Adipose tissue (tissue), 3 donors: ENCODE results near the gene TULP4. TPM values are rescaled to one million over a fixed set of nuclear protein-coding genes. Genes with fewer than 3 reads are reported as not detected.
A peak's percentile ranks its signal among the peaks of the same experiment; 100 is the strongest.
"Not testable (repeated sequence)": the region's sequence is repeated elsewhere in the genome, so short reads cannot be mapped to it uniquely, and the experiment has no call there.

Source experiments
- H3K27ac ChIP-seq: one replicate; pipeline ENCODE4 v1.5.1; 2013; ENCODE audit warnings: low read depth, low read length
- WGBS, 3 donors: extraction: QIAGEN DNeasy Blood & Tissue Kit; methylation state at CpG; one replicate each; pipeline ENCODE4 v1.1.7; 2013; 5-methylcytosine and 5-hydroxymethylcytosine counted together
- polyA plus RNA-seq, 3 donors: library from polyadenylated mRNA; stranded (reverse); fragments of 200-250 nt; gene quantifications; one replicate each; pipeline ENCODE4 v1.2.3, GENCODE V29; 2013
- donor health status: healthy with polysubstance abuse.
- donor health status: Bipolar disorder and iron deficiency.
- donor health status: healthy.

TULP4 gene
- polyA plus RNA-seq, 3 donors: 2.5 to 7.3 (median 6.6) TPM

DNA sequence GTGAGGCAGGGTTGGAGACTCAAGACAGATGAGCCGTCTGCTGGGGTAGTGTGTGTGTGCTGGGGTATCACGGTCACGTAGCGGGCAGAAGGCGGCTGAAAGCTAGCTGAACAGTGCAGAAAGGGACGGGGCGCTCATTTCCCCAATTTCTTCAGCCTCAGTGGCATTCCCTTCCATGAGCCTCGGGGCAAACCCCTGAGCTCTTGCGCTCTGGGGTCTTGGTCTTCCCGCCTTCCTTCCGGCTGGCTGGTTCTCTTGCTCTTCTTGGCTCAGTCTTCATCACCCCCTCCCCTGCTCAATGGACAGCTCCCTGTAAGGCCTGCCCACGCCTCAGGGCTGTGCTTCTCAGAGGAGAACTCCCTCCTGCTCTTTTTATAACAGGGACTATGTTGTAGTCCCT is 232.2 kb downstream of the TULP4 start:
- H3K27ac ChIP-seq: no peak overlapping the region
- 89 to 94% (median 92%) methylated on average over 12 of the region's 12 CpGs for WGBS, 3 donors

DNA sequence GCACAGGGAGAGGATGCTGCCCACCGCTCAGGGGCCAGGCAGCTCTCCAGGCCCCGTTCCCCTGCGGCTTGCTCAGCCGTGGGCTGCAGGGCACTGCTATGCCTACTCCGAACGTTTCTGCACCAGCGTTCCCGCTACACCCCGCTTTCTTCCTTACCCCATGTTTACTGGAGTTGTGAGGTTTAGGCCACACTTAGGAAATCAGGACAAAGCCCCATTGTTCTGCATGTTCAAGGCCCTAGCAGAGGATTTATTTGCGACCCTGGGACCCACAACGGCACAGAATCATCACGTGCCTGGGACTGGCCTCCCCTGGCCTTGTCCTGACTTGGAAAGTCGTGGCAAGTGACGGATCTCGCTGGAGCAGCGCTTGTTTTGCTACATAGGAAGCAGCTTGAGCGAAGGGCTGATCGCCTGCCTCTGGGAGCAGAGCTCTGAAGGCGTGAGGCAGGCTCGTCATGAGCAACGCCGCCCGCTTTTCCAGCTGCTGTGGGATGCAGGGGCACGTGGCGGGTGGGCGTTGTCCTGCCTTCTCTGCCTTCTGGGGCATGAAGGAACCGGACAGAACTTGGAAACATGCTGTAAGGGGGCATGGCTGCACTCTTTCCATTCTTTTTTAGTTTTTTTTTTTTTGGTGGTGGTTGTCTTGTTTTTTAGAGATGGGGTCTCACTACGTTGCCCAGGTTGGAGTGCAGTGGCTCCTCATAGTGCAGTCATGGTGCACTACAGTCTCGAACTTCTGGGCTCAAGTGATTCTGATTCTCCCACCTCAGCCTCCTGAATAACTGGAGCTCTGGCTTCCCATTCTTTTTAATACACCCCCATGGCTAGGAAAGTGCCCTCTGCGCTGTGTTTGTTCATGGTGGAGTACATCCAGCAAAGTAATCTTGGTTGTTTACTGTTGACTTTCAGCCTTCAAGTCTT is 233.0 kb downstream of the TULP4 start:
- no peak overlapping the region for H3K27ac ChIP-seq
- 81 to 84% (median 81%) methylated on average over 30 of the region's 30 CpGs for WGBS, 3 donors

DNA sequence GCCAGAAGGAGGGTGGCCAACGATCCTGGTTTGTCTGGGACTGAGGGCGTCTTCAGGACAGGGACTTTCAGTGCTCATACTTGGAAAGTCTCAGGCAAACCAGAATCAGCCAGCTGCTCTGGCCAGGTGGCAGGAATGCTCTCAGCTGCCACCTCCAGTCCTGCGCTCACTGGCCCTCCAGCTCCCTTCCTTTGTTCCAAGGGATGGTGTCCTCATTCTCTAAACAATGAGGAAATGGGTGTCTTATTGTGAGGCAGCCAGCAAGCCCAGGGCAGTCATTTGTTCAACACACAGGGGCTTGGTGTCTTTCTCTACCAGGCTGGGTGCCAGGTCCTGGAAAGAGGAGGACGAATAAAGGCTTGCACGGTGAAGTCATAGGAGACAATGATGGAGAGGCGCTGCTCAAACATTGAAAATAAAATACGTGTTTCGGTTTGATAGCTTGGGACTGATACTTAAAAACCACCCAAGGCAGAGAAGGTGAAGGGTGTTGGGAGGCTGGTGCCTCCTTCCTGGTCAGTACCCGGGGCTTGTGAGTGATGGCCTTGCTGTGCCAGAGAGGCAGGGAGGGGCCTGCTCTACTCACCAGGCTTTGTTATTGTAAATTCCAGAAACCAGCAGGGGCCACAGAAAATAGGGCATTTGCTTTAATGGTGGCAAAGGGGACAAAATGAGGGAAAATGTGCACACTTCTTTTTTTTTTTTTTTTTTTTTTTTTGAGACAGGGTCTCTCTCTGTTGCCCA is 236.3 kb downstream of the TULP4 start:
- no peak overlapping the region for H3K27ac ChIP-seq
- WGBS, 3 donors: 82 to 85% (median 83%) methylated on average over 9 of the region's 9 CpGs

DNA sequence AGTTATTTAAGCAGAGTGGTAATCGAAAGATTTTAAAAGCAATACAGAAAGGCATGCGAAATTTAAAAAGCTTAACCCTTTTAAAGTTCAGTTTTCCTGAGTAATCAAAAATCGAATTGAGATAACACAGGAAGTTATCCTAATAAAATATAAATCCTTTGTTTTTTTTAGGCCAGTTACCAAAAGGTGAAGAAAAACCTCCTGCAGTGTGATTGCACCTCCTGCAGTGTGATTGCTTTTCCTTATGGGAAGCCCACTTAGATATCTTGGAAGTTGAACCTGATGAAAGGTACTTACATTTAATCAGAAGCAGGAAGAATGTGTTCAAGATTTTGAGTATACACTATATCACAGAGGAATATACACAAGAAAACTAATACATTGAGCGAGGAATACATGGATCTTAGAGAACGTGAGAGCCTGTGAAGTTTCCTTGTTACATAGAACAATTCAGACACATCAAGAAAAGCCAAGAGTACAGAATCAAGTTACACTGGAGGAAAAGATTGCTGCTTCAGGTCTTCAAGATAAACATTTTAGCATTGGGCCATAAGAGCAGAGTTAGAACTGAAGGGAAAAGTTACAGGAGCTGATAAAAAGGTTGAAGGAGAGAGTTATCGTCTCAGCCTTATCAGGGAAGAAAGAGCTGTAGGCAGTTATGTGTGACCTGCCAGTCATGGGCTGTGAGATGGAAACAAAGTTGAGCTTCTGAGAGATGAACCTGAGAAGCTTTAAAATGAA is 240.0 kb downstream of the TULP4 start:
- WGBS, 3 donors: 60 to 79% (median 73%) methylated on average over 6 of the region's 6 CpGs
- no peak overlapping the region for H3K27ac ChIP-seq

DNA sequence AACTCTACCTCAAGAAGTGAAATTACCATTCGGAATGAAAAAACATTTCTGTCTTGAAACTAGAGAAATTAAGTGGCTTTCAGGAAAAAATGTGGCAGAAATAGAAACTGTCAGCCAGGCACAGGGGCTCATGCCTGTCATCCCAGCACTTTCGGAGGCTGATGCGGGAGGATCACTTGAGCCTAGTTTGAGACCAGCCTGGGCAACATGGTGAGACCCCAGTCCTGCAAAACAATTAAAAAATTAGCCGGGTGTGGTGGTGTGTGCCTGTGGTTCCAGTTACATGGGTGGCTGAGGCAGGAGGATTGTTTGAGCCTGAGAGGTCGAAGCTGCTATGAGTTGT is 240.5 kb downstream of the TULP4 start:
- whole genome bisulfite sequencing, 3 donors: 83 to 92% (median 90%) methylated on average over 5 of the region's 5 CpGs

DNA sequence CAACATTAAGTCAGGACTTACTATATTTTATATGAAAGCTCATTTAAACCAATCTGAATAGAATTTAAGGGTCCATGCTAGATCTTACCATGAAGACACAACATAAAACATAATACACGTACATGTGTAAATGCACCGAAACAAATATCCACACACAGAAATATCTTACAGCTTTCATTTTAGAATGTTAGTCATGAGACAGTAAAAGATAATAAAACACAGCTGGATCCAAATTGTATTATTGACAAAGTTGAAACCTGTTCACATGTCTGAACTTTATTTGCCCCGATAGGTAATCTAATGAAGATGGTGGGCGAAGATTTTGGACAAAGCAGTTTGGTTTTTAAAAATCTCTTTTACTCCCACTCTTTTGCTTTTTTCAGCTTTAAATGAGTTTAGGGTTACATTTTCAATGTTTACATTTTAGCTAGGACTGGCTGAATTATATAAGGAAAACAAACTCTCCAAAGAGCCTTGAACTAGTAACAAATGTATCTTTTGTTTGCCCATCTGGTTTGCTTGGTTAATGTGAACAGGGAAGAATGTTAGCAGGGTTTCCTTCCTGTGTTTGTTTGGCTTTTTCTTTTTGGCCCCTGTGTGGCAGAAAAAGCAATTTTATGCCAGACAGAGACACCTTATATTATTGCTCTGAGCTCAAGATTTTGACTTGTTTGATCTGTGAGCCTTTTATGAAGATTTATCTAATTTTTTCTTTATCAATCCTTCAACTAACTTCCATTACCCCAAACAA is 242.5 kb downstream of the TULP4 start:
- no peak overlapping the region for H3K27ac ChIP-seq
- WGBS, 3 donors: 41 to 93% (median 81%) methylated on average over 4 of the region's 4 CpGs

More for the DNA sequence above, 240.5 kb downstream of the TULP4 start:
- no peak overlapping the region for H3K27ac ChIP-seq

DNA sequence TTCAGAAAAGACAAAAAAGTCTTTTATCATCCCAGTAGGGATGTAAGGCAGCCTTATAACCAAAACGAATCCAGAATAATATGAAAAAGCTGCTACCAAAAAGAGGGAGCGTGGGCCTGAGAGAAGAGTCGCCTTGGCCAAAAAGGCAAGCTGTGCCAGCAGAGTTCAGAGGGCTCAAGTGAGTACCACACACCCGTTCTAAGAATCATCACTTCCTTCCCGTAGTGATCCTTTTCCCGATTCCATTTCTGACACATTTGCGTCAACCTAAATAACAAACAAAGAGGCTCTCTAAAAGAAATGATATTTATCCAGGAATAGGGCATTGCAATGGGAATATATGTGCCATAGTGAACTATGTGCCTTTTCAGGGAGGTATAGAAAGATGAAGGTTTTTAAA is 243.8 kb downstream of the TULP4 start:
- WGBS, 3 donors: 47 to 77% (median 57%) methylated on average over 7 of the region's 7 CpGs
- no peak overlapping the region for H3K27ac ChIP-seq

DNA sequence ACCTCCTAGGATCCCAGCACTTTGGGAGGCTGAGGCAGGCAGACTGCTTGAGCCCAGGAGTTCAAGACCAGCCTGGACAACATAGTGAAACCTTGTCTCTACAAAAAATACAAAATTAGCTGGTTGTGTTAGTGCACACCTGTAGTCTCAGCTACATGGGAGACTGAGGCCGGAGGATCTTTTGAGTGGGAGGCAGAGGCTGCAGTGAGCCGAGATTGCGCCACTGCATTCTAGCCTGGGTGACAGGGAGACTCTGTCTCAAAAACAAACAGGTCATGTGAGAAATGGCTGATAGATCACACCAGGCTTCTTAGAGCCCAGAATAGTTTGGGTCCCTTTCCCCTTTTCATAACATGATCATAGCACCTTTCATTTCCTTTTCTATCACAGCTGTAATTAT is 244.8 kb downstream of the TULP4 start:
- not testable (repeated sequence) for H3K27ac ChIP-seq
- 96 to 99% (median 96%) methylated on average over 3 of the region's 3 CpGs for WGBS, 3 donors

DNA sequence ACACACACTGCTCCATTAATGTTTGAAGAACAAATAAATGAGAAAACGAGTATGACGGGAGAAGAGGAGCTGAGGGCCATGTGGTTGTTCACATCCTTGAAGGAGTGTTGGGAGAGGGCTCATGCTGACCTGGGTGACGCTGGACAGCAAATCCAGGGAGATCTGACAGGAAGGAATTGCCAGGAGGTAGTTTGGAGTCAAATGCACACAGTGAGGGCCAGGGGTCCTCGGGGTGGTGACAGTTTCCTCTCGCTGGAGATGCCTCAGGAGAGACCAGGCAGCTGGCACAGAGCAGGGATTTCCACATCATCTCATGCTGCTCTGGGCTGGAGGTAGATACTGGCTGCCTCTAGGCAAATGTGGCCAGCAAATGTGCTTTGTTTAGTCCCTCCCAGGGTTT is 245.7 kb downstream of the TULP4 start:
- no peak overlapping the region for H3K27ac ChIP-seq
- 66 to 85% (median 84%) methylated on average over 5 of the region's 5 CpGs for whole genome bisulfite sequencing, 3 donors

DNA sequence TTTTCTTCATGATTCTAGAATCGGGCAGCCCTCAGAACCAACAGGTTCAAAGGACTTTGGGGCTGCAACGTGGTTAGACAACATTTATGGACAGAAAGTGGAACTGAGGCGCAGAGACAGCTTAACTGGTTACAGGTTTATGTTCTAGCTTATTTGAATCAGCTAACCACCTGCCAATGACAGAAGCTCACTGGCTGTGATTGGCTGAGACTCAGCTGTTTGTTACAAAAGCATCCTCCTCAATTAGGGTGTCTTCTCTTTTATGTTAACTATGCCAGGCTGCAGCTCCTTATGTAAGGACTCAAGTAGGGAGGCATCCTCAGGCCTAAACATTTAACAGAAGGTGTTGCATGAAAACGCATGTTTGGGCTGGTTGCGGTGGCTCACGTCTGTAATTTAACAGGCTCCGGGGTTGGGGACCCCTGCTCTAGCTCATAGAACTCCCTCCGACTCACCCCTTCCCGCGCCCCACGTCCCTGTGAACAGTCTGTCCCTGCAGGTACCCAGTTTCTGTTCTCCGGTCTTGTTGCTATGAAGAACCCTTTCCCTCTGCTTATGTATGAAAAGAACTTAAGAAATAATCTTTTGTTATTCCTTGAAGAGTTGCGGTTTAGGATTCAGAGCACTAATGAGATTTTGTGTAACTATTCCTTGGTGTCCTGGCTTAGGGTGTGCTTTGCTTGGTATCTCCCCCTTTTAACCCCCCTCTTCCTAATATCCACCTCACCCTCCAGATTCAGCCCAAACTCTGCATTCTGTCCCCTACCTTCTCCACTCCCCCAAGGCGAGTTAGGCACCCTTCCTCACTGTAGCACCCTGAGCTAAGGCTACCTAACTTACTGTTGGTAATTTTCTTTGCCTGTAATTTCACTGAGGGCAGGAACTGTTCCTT is 246.4 kb downstream of the TULP4 start:
- WGBS, 3 donors: 94 to 96% (median 96%) methylated on average over 14 of the region's 14 CpGs
- H3K27ac ChIP-seq: no peak overlapping the region

DNA sequence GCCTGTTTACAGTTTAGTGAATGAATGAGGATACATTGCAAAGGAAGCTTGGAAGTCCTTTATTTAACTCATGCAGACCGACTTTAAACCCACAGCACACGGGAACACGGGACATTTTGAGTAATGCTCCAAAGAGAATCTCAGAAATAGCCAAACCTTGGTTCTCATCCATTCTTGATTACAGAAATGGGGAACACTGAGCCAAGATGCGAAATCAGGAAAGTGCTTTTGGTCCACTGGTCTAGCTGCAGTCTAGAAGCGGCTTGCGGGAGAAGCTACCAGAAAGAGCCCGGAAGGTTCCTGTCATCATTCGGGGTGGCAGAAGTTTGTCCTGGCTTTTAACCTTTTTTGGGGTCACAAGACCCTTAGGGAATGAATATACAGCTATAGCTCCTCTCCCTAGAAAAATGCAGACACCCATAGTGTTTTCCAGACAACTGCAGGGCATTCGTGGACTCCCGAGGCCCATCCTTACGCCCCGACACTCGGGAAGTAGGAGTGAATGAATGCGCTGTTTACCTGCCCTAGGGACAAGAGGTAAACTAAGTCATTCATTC is 247.2 kb downstream of the TULP4 start:
- 41 to 43% (median 42%) methylated on average over 14 of the region's 14 CpGs for WGBS, 3 donors
- H3K27ac ChIP-seq: no peak overlapping the region

DNA sequence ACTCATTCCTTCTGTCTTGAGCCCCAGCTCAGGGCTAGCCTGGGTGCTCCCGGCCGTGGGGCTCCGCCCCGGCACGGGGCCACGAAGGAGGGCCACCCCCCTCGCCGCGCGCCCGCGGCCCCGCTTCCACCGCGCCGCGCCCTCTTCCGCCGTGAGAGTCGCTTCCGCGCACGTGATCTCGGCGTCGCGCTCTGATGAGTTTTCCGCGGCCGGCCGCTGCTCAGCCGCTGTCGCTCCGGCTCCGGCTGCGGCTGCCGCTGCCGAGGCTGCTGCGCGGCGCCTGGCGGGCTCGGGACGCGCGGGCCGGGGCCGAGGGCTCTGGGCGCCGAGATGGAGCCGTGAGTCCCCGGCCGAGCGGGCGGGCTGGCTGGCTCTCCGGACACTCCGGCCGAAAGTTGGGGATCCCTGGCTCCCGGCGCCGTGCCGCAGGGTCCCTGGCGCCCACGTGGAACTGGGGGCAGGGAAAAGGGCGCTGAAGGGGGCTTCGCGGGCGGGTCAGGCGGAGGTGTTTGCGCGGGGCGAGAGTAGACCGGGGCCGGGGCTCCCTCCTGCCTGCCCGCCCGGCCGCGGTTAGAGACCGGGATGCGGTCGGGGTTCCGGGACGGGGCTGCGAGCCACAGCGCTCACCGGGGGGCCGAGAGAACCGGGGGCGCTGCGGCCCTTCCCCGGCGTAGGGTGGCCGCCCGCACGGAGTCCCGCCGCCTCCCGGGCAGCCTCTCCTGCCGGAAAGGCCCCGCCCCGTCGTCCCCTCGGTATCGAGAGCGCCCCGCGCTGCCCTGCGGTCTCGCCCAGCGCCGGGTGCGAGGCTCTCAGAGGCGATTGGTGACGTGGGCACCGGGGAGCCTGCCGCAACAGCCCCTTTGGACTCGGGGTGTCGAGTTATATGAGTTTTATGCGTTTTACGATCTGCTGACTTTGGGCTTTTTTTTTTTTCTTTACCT is 247.9 kb downstream of the TULP4 start, which contains the start of gene TMEM181:
TMEM181 (plus strand) TSS at position 197 of the 941 bp plus-strand sequence; CDS start at position 331, 134 bp downstream.
- H3K27ac ChIP-seq: peak within 1 kb of the TSS; percentile 48
- WGBS, 3 donors: 0 to 1% (median 0%) methylated on average over 100 to 120 of the region's 120 CpGs

DNA sequence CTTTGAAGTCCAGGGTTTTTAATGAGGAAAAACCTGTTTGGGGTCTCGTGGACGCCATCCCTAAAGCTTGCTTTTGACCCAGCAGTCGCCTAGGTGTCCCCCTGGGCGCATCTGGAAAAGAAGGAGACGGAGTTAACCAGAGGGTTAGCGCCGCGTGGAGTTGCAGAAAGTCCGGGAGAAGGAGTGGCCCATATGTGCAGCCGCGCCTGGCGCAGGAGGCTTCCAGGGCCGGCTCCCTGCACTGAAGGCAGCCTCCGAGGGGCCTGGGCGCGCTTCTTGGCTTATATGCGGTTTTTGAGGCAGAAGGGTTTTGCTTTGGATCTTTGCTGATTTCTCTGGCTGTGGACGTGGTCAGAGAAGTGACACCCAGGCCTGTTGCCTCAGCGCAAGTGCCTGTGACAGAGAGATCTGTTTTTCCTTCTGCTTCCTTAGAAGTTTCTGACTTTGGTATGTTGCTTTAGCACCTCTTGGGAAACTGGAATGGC is 248.6 kb downstream of the TULP4 start:
- H3K27ac ChIP-seq: no peak overlapping the region
- WGBS, 3 donors: 3 to 6% (median 3%) methylated on average over 19 of the region's 19 CpGs
